ENCODE data around the gene ZNF318.

ZNF318 gene

DNA sequence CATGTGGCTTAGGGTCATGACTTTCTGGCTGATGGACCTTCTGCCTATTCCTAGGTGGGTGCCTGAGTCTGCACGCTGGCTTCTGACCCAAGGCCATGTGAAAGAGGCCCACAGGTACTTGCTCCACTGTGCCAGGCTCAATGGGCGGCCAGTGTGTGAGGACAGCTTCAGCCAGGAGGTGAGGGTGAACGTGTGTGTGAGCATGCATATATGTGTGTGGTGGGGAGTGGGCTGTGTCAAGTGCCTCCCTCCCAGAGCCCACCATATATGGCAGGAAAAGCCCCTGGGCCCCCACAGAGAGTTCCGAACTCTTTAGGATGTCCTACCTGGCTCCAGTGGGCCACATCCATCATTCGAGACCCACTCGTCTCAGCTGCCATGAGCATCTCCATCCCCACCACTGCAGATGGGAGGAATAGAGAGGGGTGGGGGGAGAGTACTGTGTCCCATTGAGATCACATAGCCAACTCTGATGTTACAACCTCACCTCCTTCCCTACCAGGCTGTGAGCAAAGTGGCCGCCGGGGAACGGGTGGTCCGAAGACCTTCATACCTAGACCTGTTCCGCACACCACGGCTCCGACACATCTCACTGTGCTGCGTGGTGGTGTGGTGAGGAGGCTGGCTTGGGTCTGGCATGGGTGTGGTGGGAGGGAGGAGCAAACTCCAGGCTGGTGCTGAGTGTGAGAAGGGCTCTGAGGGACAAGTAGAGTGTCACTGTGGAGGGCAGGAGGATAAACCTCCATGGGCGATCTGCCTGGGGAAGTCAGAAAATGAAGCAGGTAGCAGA is 68.2 kb downstream of the ZNF318 start:
- H3K4me3 ChIP-seq (ENCODE audit: extremely low read depth, insufficient read depth, low read length, poor library complexity, severe bottlenecking), result no peak overlapping the region
- no peaks in the 10 kb centered on the region for H3K9me3 ChIP-seq (ENCODE audit: control insufficient read depth, low read length)
- WGBS, 2 experiments (ENCODE audit: insufficient coverage in 2 of 2), result 91 to 96% methylated on average over 9 to 12 of the region's 15 CpGs
- H3K27ac ChIP-seq (ENCODE audit: low read depth, low read length, severe bottlenecking), result no peak overlapping the region
- H3K4me1 ChIP-seq (ENCODE audit: control insufficient read depth, insufficient read depth, low read length, poor library complexity, severe bottlenecking), result no peaks in the 10 kb centered on the region
- no peaks in the 10 kb centered on the region for H3K36me3 ChIP-seq (ENCODE audit: control insufficient read depth, insufficient read depth, low read length)

DNA sequence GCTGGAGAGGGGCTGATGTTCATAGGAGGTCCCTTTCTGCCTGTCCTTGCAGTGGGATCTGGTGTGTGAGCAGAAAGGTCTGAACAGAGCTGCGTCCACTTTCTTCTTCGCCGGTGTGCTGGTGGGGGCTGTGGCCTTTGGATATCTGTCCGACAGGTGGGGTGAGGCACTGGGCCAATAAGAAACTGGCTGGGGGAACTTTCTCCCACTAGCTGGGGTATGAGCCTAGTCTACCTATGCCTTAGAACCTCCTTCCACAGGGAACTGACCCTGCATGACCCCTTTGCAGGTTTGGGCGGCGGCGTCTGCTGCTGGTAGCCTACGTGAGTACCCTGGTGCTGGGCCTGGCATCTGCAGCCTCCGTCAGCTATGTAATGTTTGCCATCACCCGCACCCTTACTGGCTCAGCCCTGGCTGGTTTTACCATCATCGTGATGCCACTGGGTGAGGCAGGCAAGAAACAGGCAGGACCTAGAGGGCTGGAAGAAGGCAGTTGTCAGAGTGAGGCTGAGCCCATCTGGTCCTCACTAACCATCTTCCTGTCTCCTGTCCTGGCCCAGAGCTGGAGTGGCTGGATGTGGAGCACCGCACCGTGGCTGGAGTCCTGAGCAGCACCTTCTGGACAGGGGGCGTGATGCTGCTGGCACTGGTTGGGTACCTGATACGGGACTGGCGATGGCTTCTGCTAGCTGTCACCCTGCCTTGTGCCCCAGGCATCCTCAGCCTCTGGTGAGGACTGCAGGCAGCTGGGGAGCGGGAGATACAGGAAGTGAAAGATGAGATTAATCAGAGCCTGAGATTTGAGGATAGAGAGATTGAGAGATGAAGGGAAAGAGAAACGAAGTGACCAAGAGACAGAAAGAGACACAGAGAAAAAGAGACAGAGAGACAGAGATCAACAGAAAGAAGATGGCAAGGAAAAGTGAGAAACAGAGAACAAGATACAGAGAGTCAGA is 69.8 kb downstream of the ZNF318 start:
- WGBS, 2 experiments (ENCODE audit: insufficient coverage in 2 of 2), result 91 to 94% methylated on average over 16 to 18 of the region's 18 CpGs
- H3K27ac ChIP-seq (ENCODE audit: low read depth, low read length, severe bottlenecking), result no peak overlapping the region
- H3K9me3 ChIP-seq (ENCODE audit: control insufficient read depth, low read length), result no peaks in the 10 kb centered on the region
- no peaks in the 10 kb centered on the region for H3K4me1 ChIP-seq (ENCODE audit: control insufficient read depth, insufficient read depth, low read length, poor library complexity, severe bottlenecking)
- H3K4me3 ChIP-seq (ENCODE audit: extremely low read depth, insufficient read depth, low read length, poor library complexity, severe bottlenecking), result no peak overlapping the region
- H3K36me3 ChIP-seq (ENCODE audit: control insufficient read depth, insufficient read depth, low read length), result no peaks in the 10 kb centered on the region

DNA sequence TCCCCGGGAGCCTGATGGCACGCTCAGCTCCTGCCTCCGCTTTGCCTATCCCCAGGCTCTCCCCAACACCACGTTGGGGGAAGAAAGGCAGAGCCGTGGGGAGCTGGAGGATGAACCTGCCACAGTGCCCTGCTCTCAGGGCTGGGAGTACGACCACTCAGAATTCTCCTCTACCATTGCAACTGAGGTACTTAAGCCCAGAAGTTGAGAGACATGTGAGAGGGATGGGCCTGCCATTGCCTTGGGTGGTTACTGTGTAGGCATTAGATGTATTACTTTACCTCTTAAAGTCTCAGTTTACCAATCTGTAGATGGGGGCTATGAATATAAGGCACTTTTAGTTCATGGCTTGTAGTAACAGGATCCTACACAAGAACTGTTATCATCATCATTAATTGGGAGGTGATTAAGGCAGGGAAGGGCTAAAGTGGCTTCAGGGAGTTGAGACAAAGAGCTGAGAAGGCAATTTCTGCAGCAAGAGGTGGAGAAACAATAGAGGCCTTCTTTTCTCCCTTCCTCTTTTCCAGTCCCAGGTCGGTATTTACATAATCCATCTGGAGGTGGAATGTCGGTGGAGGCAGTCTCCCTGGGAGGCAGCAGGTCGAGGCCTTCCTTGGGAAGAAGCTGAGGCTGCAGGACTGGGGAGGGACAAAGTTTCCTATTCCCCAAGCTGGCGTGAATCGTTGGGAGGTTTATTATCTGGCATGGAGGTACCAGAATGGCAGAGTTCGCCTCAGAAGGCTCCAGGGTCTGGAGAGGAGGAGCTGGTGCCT is 70.7 kb downstream of the ZNF318 start:
- Histone ChIP-seq H3K27ac (ENCODE audit: low read depth, low read length, severe bottlenecking) (no peak overlapping the region), H3K4me3 (ENCODE audit: extremely low read depth, insufficient read depth, low read length, poor library complexity, severe bottlenecking) (no peak overlapping the region), H3K36me3 (ENCODE audit: control insufficient read depth, insufficient read depth, low read length) (no peaks in the 10 kb centered on the region), H3K4me1 (ENCODE audit: control insufficient read depth, insufficient read depth, low read length, poor library complexity, severe bottlenecking) (no peaks in the 10 kb centered on the region), H3K9me3 (ENCODE audit: control insufficient read depth, low read length) (no peaks in the 10 kb centered on the region)
- WGBS, 2 experiments (ENCODE audit: insufficient coverage in 2 of 2), result 67 to 86% methylated on average over 6 to 8 of the region's 12 CpGs

DNA sequence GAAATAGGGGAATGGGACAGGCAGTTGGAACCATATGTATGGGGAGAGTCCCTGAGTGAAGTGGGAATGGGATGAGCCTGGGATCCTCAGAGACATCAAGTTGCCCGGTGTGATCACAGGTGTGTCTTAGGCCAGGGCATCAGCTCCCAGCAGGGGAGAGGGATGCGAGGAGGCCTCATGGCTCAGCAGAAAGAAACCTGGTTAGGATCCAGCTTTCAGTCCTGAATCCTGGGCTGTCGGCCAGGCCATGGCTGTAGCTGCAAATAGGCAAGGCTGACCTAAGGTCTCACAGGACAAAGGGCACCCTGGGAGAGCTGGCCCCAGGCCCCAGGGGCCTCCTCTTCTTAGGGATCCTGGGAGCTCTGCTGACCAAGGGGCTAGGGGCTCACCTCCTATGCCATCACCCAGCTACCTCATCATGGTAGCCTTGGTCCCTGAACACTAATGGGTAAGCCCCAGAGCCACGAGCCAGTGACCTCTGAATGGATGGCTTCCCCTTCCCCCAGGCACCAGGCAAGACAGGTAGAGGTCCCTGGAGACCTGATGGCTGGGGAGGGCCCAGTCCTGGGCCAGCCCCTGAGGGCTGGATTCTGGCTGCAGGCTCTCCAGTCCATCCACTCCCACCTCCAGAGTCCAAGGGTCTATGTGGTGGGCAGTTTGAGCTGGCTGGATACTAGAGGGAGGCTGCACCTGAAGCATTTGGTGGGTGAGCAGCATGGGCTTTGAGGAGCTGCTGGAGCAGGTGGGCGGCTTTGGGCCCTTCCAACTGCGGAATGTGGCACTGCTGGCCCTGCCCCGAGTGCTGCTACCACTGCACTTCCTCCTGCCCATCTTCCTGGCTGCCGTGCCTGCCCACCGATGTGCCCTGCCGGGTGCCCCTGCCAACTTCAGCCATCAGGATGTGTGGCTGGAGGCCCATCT is 71.5 kb downstream of the ZNF318 start, which contains the start of gene SLC22A7:
SLC22A7 (plus strand) TSS at position 617 of the 921 bp plus-strand sequence; CDS start at position 716, 99 bp downstream.
- H3K27ac ChIP-seq (ENCODE audit: low read depth, low read length, severe bottlenecking), result no peak within 1 kb of the TSS
- 91 to 97% methylated on average over 10 of the region's 10 CpGs for WGBS, 2 experiments (ENCODE audit: insufficient coverage in 2 of 2)
- H3K9me3 ChIP-seq (ENCODE audit: control insufficient read depth, low read length), result no peaks in the 10 kb centered on the region
- no peak within 1 kb of the TSS for H3K4me3 ChIP-seq (ENCODE audit: extremely low read depth, insufficient read depth, low read length, poor library complexity, severe bottlenecking)
- no peaks in the 10 kb centered on the region for H3K4me1 ChIP-seq (ENCODE audit: control insufficient read depth, insufficient read depth, low read length, poor library complexity, severe bottlenecking)
- no peaks in the 10 kb centered on the region for H3K36me3 ChIP-seq (ENCODE audit: control insufficient read depth, insufficient read depth, low read length)

DNA sequence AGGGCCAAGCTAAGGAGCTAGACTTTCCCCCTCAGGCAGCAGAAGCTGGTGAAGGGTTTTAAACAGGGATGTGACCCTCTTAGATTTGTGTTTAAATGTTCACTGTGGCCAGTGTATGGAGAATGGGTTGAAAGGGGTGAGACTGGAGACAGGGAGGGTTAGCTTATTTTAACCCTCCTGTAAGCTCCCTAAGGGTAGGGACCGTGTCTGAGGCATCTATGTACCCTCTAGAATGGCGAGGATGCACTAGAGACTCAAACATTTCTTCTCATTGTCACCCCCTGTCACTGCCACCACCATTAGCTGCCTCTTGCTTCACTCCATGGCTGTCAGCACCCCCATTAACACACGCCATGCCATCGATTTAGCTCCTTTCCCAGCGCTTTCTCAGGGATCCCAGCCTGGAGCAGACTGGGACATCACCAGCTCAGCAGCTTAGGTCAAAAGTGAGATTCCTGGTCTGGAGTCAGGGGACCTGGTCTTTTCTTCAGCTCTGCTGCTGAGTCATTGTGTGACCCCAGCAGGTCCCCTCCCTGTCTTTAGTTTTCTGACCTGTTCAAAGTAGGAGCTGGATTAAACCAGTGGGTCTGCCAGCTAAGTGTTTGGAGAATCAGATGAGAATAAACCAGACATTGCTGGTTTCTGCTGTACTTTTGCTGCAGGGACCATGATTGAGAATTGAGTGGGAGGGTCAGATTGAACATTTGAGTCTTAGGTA is 72.5 kb downstream of the ZNF318 start:
- Histone ChIP-seq H3K27ac (ENCODE audit: low read depth, low read length, severe bottlenecking) (no peak overlapping the region), H3K36me3 (ENCODE audit: control insufficient read depth, insufficient read depth, low read length) (no peaks in the 10 kb centered on the region), H3K4me1 (ENCODE audit: control insufficient read depth, insufficient read depth, low read length, poor library complexity, severe bottlenecking) (no peaks in the 10 kb centered on the region), H3K9me3 (ENCODE audit: control insufficient read depth, low read length) (no peaks in the 10 kb centered on the region), H3K4me3 (ENCODE audit: extremely low read depth, insufficient read depth, low read length, poor library complexity, severe bottlenecking) (no peak overlapping the region)
- 81 to 94% methylated on average over 5 of the region's 5 CpGs for WGBS, 2 experiments (ENCODE audit: insufficient coverage in 2 of 2)

DNA sequence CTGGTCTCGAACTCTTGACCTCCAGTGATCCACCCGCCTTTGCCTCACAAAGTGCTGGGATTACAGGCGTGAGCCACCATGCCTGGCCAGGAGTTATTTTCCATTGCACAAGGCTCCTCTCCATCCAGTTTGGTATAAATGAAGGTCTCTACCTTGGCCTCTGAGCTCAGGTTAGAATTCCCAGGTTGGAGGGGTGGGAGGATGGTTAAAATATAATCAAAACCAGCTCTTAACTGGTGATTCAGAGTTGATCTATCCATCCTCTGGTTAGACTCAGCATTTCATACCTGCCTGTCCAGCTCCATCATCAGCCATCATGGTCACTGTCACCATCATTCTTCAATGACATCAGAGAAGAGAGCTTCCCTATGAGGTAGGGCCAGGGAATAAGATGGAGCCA is 74.0 kb downstream of the ZNF318 start:
- H3K9me3 ChIP-seq (ENCODE audit: control insufficient read depth, low read length), result no peaks in the 10 kb centered on the region
- 85 to 95% methylated on average over 2 to 3 of the region's 3 CpGs for WGBS, 2 experiments (ENCODE audit: insufficient coverage in 2 of 2)
- no peak overlapping the region for H3K27ac ChIP-seq (ENCODE audit: low read depth, low read length, severe bottlenecking)
- H3K36me3 ChIP-seq (ENCODE audit: control insufficient read depth, insufficient read depth, low read length), result no peaks in the 10 kb centered on the region
- H3K4me1 ChIP-seq (ENCODE audit: control insufficient read depth, insufficient read depth, low read length, poor library complexity, severe bottlenecking), result no peaks in the 10 kb centered on the region
- no peak overlapping the region for H3K4me3 ChIP-seq (ENCODE audit: extremely low read depth, insufficient read depth, low read length, poor library complexity, severe bottlenecking)

DNA sequence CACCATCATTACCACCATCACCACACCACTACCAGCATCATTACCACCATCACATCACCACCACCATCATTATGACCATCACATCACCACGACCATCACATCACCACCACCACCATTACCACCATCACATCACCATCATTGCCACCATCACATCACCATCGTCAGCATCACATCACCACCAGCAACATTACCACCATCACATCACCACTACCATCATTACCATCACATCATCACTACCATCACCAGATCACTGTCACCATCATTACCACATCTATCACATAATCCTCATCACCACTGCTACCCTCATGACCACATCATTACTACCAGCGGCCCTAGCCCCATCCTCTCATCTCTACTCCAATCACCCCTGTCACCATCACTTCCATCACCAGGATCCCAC is 74.9 kb downstream of the ZNF318 start:
- H3K36me3 ChIP-seq (ENCODE audit: control insufficient read depth, insufficient read depth, low read length), result no peaks in the 10 kb centered on the region
- H3K4me3 ChIP-seq (ENCODE audit: extremely low read depth, insufficient read depth, low read length, poor library complexity, severe bottlenecking), result no peak overlapping the region
- no peaks in the 10 kb centered on the region for H3K9me3 ChIP-seq (ENCODE audit: control insufficient read depth, low read length)
- H3K4me1 ChIP-seq (ENCODE audit: control insufficient read depth, insufficient read depth, low read length, poor library complexity, severe bottlenecking), result no peaks in the 10 kb centered on the region
- H3K27ac ChIP-seq (ENCODE audit: low read depth, low read length, severe bottlenecking), result no peak overlapping the region
- 78 to 82% methylated on average over 3 of the region's 3 CpGs for WGBS, 2 experiments (ENCODE audit: insufficient coverage in 2 of 2)

DNA sequence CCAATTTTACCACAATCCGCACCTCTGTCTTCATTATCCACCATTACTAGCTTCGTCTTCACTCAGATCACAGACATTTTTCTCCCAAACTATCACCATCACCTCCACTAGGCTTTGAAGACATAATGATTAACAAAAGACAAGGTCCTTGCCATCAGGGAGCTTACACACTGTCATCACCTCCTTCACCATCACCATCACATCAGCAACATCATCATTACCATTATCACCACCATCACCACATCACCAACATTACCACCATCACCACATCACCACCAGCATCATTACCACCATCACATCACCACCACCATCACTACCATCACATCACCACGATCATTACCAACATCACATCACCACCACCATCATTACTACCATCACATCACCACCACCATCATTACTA is 75.7 kb downstream of the ZNF318 start:
- H3K9me3 ChIP-seq (ENCODE audit: control insufficient read depth, low read length), result no peaks in the 10 kb centered on the region

DNA sequence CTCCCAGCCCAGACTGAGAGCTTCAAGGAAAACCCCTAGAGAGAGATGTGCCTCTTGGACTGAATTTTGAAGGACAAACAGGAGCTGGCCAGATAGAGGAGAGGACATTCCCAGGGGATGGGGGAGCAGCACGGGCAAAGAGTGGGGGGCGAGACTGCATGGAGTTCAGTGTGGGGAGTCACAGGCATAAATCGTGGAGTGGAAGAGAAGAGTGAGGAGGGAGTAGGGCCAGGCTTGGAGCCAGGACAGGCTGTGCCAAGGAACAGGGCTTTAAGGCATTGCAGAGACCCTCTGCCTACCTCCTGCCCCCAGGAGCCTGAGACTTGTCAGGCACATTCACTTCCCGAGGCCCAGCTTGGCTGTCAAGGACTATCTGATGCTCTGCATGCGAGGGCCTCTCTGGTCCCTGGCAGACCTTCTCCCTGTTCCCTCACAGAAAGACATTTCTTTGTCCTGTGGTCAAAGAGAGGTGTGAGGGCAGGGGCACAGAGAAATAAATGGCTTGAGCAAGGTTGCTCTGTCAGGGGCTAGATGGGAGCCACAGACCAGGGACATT is 76.6 kb downstream of the ZNF318 start:
- no peak overlapping the region for H3K4me3 ChIP-seq (ENCODE audit: extremely low read depth, insufficient read depth, low read length, poor library complexity, severe bottlenecking)
- 89 to 91% methylated on average over 4 of the region's 5 CpGs for WGBS, 2 experiments (ENCODE audit: insufficient coverage in 2 of 2)
- no peak overlapping the region for H3K27ac ChIP-seq (ENCODE audit: low read depth, low read length, severe bottlenecking)
- H3K4me1 ChIP-seq (ENCODE audit: control insufficient read depth, insufficient read depth, low read length, poor library complexity, severe bottlenecking), result no peaks in the 10 kb centered on the region
- H3K9me3 ChIP-seq (ENCODE audit: control insufficient read depth, low read length), result no peaks in the 10 kb centered on the region
- no peaks in the 10 kb centered on the region for H3K36me3 ChIP-seq (ENCODE audit: control insufficient read depth, insufficient read depth, low read length)

More for the DNA sequence above, 75.7 kb downstream of the ZNF318 start:
- WGBS, 2 experiments (ENCODE audit: insufficient coverage in 2 of 2), result 93% methylated on average over 3 of the region's 3 CpGs
- Histone ChIP-seq H3K36me3 (ENCODE audit: control insufficient read depth, insufficient read depth, low read length) (no peaks in the 10 kb centered on the region), H3K4me3 (ENCODE audit: extremely low read depth, insufficient read depth, low read length, poor library complexity, severe bottlenecking) (no peak overlapping the region), H3K27ac (ENCODE audit: low read depth, low read length, severe bottlenecking) (no peak overlapping the region), H3K4me1 (ENCODE audit: control insufficient read depth, insufficient read depth, low read length, poor library complexity, severe bottlenecking) (no peaks in the 10 kb centered on the region)

Measured in mesodermal cell (in vitro differentiated cells).